HG03139 (cell line): ENCODE measurements around the gene GMIP.

Experiments
- ATAC-seq: cut with Tn5 transposase; IDR thresholded peaks from one replicate; pipeline ENCODE4 v1.9.1; 2021; ENCODE audit not compliant: unreplicated experiment

The GMIP gene

GRCh38 chr19:19579533-19580361 is 63.7 kb downstream of the GMIP start:
- no peak for ATAC-seq
